Suprapubic skin (tissue), 4 donors: ENCODE measurements around the gene MYO15B. TPM values are rescaled to one million over a fixed set of nuclear protein-coding genes. Genes with fewer than 3 reads are reported as not detected.

ENCODE experiments used
- DNase-seq, 2 donors: peaks; one replicate each; pipeline ENCODE4 v3.0.0-alpha.2; 2019; ENCODE audit warnings: low spot score in 2 of 2
- H3K27ac ChIP-seq: fragments of 200-600 bp; sonication (generic); one replicate; pipeline ENCODE4 v1.5.1; 2019
- H3K27me3 ChIP-seq: fragments of 200-600 bp; sonication (generic); one replicate; pipeline ENCODE4 v1.5.1; 2019
- H3K36me3 ChIP-seq: fragments of 200-600 bp; sonication (generic); one replicate; pipeline ENCODE4 v1.5.1; 2019
- H3K4me1 ChIP-seq: fragments of 200-600 bp; sonication (generic); one replicate; pipeline ENCODE4 v1.5.1; 2019
- H3K4me3 ChIP-seq: fragments of 200-600 bp; sonication (generic); one replicate; pipeline ENCODE4 v1.5.1; 2019; ENCODE audit warnings: mild to moderate bottlenecking
- H3K9me3 ChIP-seq: fragments of 200-600 bp; sonication (generic); one replicate; pipeline ENCODE4 v1.5.1; 2019
- CTCF ChIP-seq, 2 donors: fragments of 200-600 bp in 1 of 2; fragments of 450-650 bp in 1 of 2; sonication (generic) in 1 of 2; IDR thresholded peaks; one replicate each; pipeline ENCODE4 v1.5.1; 2016 to 2019; ENCODE audit warnings: antibody characterized with exemption in 2 of 2, mild to moderate bottlenecking in 1 of 2, moderate library complexity in 1 of 2
- EP300 ChIP-seq: sonication (generic); formaldehyde crosslinking; IDR thresholded peaks from one replicate; pipeline ENCODE4 v1.6.1; 2017; ENCODE audit warnings: antibody characterized with exemption
- POLR2A ChIP-seq, 2 donors: fragments of 450-650 bp; IDR thresholded peaks; one replicate each; pipeline ENCODE4 v1.6.1; 2017; ENCODE audit warnings: antibody characterized with exemption in 2 of 2, mild to moderate bottlenecking in 2 of 2, moderate library complexity in 2 of 2
- POLR2AphosphoS5 ChIP-seq, 3 donors: sonication (generic); formaldehyde crosslinking; IDR thresholded peaks; one replicate each; pipeline ENCODE4 v1.6.1; 2017; ENCODE audit warnings: antibody characterized with exemption in 3 of 3
- WGBS: methylation state at CpG from one replicate; pipeline ENCODE4 v1.1.5; 2018; 5-methylcytosine and 5-hydroxymethylcytosine counted together
- total RNA-seq, 4 donors: library from RNA; depleted of rRNA; stranded (reverse); fragments of >200 nt; gene quantifications; one replicate each; pipeline ENCODE4 v1.1.0, GENCODE V29; 2016

Gene MYO15B
- total RNA-seq, 4 donors from 2014 or later: 28.4 to 126 (median 76.1) TPM

GRCh38 chr17:75570772-75571171 is 16.8 kb upstream of the MYO15B start:
- no peak for DNase-seq
- TF ChIP-seq EP300 (no peak), CTCF (IDR thresholded peaks at IDR 0.05) (no peak), POLR2AphosphoS5 (IDR thresholded peaks at IDR 0.05) (no peak), POLR2A (IDR thresholded peaks at IDR 0.05) (no peak)
- peaks cover 50% of the 10 kb centered on the region for H3K36me3 ChIP-seq

GRCh38 chr17:75571197-75571884 is 16.3 kb upstream of the MYO15B start:
- Histone ChIP-seq H3K4me1 (peaks cover 3% of the 10 kb centered on the region), H3K9me3 (no peaks in the 10 kb centered on the region), H3K36me3 (peaks cover 46% of the 10 kb centered on the region), H3K27me3 (no peaks in the 10 kb centered on the region), H3K4me3 (no peak overlapping the region), H3K27ac (peak overlapping the region; percentile 59)
- DNase-seq: no peak
- TF ChIP-seq EP300: no peak
- no peak for TF ChIP-seq POLR2AphosphoS5 (IDR thresholded peaks at IDR 0.05)
- no peak for TF ChIP-seq CTCF (IDR thresholded peaks at IDR 0.05)
- TF ChIP-seq POLR2A (IDR thresholded peaks at IDR 0.05): no peak
- WGBS: 89% methylated on average over 6 of the region's 15 CpGs

More at GRCh38 chr17:75570772-75571171, 16.8 kb upstream of the MYO15B start:
- Histone ChIP-seq H3K4me1 (peaks cover 3% of the 10 kb centered on the region), H3K9me3 (no peaks in the 10 kb centered on the region), H3K4me3 (no peak overlapping the region), H3K27ac (no peak overlapping the region), H3K27me3 (no peaks in the 10 kb centered on the region)
- WGBS: 100% methylated on average over 2 of the region's 11 CpGs

- H3K27me3 ChIP-seq: no peaks in the 10 kb centered on the region
- peaks cover 46% of the 10 kb centered on the region for H3K36me3 ChIP-seq
- no peaks in the 10 kb centered on the region for H3K9me3 ChIP-seq
- TF ChIP-seq EP300: no peak
- no peak for TF ChIP-seq CTCF (IDR thresholded peaks at IDR 0.05)
- no peak for TF ChIP-seq POLR2A (IDR thresholded peaks at IDR 0.05)
- no peak for TF ChIP-seq POLR2AphosphoS5 (IDR thresholded peaks at IDR 0.05)
- H3K4me3 ChIP-seq: no peak overlapping the region
- WGBS: 100% methylated on average over 2 of the region's 16 CpGs
- no peak for DNase-seq
- H3K27ac ChIP-seq: peak overlapping the region; percentile 59
- peaks cover 3% of the 10 kb centered on the region for H3K4me1 ChIP-seq
These were observed 15.8 kb upstream of the MYO15B start for GRCh38 chr17:75571885-75572215.

- H3K9me3 ChIP-seq: no peaks in the 10 kb centered on the region
- H3K4me1 ChIP-seq: peaks cover 3% of the 10 kb centered on the region
- peak in 1 of 2 donors; percentile 53 for DNase-seq
- no peak overlapping the region for H3K27ac ChIP-seq
- H3K4me3 ChIP-seq: no peak overlapping the region
- no peaks in the 10 kb centered on the region for H3K27me3 ChIP-seq
- no peak for TF ChIP-seq CTCF (IDR thresholded peaks at IDR 0.05)
- peaks cover 44% of the 10 kb centered on the region for H3K36me3 ChIP-seq
- WGBS: 86% methylated on average over 9 of the region's 39 CpGs
These were observed 14.7 kb upstream of the MYO15B start for GRCh38 chr17:75572713-75573539.

- Histone ChIP-seq H3K4me3 (no peak overlapping the region), H3K9me3 (no peaks in the 10 kb centered on the region), H3K27ac (no peak overlapping the region), H3K27me3 (no peaks in the 10 kb centered on the region), H3K36me3 (peaks cover 38% of the 10 kb centered on the region), H3K4me1 (peaks cover 5% of the 10 kb centered on the region)
- peak in 1 of 2 donors; percentile 59 for DNase-seq
- WGBS: 98% methylated on average over 11 of the region's 16 CpGs
- no peak for TF ChIP-seq POLR2A (IDR thresholded peaks at IDR 0.05)
- TF ChIP-seq CTCF (IDR thresholded peaks at IDR 0.05): no peak
- no peak for TF ChIP-seq POLR2AphosphoS5 (IDR thresholded peaks at IDR 0.05)
- no peak for TF ChIP-seq EP300
These were observed 14.1 kb upstream of the MYO15B start for GRCh38 chr17:75573540-75573957.
